HG03571 (cell line): ENCODE data around the gene FXYD3.
"Not testable (repeated sequence)": the region's sequence is repeated elsewhere in the genome, so short reads cannot be mapped to it uniquely, and the experiment has no call there.

Experiments
- ATAC-seq: cut with Tn5 transposase; IDR thresholded peaks from one replicate; pipeline ENCODE4 v1.9.1; 2021; ENCODE audit not compliant: unreplicated experiment

Gene FXYD3

DNA sequence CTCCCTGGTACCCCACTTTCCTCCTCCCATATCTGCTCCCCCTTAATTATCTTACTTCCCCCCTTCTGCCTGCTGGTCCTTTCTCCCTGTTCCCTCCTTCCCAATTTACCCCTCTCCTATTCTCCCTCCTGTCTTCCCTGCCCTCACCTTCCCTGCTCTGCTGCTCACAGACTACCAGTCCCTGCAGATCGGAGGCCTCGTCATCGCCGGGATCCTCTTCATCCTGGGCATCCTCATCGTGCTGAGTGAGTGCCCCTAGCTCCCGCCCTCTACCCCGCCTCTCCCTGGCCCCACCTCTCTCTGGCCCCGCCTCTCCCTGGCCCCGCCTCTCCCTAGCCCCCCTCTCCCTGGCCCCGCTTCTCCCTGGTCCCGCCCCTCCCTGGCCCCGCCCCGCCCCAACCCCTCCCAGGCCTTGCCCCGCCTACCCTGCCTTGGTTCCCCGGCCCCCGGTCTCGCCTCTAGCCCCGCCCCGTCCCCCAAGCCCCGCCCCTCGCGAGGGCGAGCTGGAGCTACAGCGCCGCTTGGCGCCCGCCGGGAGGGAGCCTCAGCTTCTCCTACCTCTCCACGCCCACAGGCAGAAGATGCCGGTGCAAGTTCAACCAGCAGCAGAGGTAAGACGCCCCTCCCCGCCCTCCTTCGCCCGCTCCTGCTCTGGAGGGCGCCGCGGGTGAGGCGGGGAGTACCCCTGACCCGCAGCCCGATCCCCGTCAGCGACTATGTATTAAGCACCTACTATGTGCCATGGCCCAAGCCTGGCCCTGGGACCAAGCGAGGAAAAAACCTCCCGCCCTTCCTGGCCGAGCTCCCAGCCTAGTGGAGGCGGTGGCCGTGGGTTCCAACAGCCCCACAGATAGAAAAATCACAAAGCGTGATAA lies 25.6 kb downstream of the FXYD3 start:
- ATAC-seq: peak; percentile 50

DNA sequence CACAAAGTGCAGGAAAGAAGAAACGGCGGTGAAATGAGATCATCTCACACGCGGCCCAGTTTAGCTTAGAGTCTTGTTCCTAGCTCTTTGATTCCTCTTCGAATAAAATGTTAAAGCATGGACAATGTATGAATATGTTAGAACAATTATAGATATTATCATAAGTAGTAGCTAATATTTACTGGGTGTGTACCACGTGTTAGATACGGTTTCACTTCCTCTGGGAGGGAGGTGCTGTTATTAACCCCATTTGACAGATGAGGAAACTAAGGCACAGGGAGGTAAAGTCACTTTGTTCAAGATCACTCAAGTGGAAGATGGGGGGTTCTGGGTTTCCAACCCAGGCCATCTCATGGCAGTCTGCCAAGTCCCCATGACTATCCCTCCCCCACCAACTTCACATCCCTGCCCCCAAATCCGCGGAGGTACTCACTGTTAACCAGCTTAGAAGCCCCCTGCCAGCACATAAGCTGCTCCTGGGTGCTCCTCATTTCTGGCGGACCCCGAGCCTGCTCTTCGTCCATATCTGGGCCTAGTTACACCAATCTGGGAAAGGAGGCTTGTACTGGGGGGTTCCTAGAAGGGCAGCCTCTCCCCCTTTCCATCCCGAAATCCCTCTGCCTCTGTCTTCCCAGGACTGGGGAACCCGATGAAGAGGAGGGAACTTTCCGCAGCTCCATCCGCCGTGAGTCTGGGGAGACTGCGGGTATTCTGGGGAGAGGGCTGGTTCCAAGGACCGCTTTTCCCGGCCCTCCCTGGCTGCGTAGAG lies 26.4 kb downstream of the FXYD3 start:
- ATAC-seq: peak; percentile 7

DNA sequence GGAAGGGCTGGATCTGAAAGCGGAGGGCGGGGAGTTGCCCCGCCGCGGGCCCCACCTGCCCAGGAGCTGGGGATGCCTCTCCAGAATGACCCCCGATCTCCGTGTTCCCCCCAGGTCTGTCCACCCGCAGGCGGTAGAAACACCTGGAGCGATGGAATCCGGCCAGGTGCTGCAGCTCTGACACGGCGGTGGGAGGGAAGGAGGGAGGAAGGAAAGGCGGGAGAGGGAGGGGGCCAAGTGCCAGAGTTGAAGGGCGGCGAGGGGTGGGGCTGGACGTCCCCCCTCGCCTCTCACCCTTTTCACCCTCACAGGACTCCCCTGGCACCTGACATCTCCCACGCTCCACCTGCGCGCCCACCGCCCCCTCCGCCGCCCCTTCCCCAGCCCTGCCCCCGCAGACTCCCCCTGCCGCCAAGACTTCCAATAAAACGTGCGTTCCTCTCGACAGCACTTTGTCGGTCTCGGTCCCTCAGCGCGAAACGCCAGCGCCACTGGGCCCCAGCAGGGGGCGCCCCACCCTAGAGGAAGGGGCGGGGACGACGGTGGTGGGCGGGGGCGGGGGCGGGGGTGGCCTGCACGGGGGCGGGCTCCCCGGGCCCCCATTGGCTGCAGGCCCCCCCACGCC lies 27.1 kb downstream of the FXYD3 start:
- ATAC-seq: no peak

DNA sequence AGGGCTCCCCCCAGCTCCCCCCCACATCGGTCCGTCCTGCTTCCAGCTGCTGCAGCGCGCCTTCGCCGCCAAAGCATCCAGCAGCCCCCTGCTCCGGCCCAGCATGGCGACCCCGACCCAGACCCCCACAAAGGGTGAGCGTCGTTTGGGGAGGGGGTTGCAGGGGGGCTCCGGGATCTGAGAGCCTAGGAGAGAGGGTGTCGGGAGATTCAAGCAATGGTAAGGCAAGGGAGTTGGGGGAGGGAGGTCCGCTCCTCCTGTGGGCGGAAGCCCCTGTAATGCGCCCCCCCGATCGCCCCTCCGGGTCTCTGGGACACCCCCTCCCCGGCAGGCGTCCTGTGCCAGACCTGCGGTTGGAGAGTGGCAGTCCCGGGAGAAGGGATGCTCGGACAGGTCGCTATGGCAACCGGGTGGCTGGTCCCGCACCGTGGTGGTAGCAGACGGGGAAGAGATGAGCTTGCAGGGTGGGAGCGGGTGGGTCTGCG lies 27.6 kb downstream of the FXYD3 start, which contains the start of gene FXYD7:
Gene FXYD7, plus strand, starts transcription at position 25 of the 485 bp plus-strand sequence. Its CDS starts 79 bp downstream, at position 104.
- no peak for ATAC-seq

DNA sequence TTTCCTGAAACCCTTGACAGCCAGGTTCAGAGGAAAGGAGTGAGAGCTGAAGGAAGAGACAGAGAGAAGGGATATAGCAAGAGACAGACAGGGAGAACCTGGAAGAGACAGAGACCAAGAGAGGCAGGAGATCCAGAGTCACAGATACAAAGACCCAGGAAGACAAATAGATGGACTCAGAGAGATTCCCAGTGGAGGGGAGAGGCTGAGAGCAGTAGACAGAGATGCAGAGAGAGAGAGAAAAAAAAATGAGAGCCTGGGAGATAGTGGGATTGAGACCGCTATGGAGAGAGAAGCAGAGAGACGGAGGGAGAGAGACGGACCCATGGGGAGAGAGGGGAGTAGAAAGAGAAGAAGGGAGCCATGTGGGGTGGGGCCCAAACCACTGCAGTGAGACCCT lies 28.2 kb downstream of the FXYD3 start:
- ATAC-seq: no peak

DNA sequence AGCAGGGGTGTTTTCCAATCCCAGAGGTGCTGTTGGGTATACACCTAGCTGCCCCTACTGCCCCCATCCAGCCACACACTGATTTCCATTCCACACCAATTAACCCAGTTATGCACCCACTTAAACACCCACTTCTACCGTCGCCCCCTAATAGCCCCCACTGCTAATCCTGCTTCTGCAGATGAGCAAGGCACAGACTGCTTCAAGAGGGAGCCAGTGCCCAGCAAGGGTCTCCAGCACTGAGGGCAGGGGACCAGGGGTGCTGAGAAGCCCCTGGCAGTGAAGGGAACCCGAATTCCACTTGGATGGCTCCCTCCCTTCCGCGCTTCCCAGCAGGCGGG lies 28.6 kb downstream of the FXYD3 start:
- no peak for ATAC-seq

DNA sequence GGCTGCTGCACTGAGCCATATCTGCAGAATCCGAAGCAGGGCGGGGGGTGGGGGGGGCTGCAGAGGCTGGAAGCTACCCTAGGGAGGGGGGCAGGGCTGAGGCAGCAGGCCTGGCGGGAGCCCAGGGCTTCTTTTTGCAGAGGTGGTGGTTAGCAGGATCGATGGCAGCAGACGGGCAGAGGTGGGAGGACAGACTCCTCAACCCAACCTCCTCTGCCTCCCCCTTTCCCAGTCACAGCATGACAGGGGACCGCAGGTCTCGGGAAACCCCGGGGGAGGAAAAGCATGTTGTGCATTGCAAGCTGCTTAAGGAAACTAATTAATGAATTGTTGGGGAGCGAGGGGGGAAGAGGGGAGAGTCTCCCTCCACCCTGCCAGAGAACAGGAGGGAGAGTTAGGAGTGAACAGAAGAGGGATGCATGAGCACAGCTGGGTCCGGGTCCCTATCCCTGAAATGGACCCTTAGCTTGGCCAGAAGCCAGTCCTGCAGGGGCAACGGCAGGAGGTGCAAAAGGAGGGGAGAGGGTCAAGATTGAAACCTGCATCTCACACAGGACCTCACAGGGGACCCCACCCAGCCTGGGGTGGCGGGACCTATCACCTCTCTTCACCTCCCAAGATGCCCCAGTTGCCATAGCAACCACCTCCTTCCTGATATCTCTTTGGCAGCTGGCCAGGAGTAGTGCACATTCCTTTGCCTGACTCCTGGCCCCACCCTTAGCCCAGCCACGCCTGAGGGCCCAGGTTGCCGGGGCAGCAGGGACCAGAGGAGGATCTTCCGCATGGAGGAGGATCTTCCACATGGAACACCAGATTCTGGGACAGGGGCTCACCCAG lies 29.2 kb downstream of the FXYD3 start:
- ATAC-seq: no peak

DNA sequence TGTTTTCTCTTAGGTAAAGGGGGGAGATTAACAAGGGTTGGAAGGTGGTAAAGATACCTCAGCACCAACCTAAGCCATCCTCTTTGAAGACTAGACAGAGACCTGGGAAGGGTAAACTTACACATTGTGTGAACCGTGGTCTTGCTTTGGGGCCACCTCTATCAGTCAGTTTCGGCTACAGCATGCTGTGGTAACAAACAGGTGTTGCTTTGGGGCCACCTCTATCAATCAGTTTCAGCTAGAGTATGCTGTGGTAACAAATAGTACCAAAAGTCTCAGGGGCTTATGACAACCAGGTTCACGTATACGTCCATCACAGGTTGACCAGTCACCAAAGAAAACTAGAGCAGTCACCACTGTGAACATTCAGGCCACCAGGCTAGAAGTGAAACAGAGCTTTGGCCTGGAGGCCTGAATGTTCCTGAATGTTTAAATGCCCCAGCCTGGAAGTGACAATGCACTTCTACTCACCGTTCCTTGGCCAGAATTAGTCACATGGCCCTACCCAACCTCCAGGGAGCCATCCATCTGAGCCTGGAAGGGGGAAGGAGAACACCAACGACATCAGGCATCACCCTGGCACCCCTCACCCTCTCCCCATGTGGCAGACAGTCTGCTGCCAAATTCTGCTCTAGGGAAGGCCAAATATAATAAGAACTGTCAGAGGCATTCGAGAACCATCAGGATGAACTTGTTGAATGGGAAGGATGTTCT lies 31.3 kb downstream of the FXYD3 start:
- no peak for ATAC-seq

DNA sequence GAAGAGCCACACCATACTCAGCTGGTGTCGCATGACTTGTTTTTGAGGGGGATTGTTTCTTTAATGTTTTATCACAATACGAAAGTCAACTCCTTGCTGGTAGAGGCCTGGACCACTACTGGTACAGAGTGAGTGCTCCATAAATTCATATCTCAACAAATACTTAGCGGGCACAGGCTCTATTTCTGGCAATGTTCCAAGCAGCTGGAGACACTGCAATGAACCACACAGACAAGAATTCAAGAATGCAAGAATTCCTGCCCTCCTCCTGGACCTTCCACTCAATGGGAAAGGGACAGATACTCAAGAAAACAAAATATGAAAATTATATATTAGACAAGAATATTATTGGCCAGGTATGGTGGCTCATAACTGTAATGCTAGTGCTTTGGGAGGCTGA lies 33.8 kb downstream of the FXYD3 start:
- no peak for ATAC-seq

DNA sequence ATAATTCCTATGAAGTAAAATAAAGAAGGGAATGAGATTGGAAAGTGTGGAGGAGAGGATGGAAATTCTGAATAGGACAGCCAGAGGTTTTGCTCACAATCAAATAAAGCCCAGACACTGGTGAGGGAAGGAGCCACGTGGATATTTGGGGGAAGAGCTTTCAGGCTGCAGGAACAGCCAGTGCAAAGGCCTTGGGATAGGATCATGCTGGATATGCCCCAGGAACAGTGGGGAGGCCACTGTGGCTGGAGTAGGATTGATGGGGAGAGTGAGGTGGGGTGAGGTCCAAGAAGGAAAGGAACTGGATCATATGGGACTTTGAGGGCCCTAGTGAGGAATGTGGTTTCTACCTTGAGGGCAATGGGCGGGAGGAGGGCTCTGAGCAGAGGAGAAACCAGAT lies 34.8 kb downstream of the FXYD3 start:
- ATAC-seq: no peak

DNA sequence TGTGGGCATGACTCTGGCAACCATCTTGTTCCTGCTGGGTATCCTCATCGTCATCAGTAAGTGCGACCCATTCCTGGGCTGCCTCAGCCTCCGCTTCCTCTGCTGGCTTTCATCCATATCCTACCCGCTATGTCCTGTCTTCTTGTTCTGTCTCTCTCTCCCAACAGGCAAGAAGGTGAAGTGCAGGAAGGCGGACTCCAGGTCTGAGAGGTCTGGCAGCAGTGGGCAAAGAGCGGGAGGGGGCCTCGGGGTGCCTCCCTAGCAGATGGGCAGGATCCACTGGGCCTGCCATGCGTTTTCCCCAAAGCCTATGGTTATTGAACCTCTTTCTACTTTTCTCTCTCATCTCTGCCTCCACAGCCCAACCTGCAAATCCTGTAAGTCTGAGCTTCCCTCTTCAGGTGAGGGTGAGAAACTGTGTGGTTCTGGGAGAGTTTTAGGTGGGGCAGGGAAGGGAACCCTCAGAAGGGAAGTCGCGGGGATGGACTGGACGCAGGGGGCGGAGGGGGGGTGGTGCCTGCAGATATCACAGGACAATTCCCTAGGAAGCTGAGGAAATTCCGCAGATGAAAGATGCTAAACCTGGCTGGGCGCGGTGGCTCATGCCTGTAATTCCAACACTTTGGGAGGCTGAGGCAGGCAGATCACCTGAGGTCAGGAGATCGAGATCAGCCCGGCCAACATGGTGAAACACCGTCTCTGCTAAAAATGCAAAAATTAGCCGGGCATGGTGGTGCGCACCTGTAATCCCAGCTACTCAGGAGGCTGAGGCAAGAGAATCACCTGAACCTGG lies 35.8 kb downstream of the FXYD3 start:
- ATAC-seq: no peak

DNA sequence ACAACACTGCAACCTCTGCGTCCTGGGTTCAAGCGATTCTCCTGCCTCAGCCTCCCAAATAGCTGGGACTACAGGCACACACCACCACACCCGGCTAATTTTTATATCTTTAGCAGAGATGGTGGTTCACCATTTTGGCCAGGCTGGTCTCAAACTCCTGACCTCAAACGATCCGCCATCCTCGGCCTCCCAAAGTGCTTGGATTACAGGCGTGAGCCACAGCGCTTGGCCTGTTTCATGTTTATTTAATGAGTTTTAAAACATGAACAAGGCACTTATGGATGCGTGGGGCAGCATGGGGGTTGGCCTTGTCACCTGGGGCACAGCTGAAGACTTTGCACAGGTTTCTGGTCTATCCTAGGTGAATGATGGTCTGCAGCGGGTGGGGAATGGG lies 37.5 kb downstream of the FXYD3 start:
- not testable (repeated sequence) for ATAC-seq

DNA sequence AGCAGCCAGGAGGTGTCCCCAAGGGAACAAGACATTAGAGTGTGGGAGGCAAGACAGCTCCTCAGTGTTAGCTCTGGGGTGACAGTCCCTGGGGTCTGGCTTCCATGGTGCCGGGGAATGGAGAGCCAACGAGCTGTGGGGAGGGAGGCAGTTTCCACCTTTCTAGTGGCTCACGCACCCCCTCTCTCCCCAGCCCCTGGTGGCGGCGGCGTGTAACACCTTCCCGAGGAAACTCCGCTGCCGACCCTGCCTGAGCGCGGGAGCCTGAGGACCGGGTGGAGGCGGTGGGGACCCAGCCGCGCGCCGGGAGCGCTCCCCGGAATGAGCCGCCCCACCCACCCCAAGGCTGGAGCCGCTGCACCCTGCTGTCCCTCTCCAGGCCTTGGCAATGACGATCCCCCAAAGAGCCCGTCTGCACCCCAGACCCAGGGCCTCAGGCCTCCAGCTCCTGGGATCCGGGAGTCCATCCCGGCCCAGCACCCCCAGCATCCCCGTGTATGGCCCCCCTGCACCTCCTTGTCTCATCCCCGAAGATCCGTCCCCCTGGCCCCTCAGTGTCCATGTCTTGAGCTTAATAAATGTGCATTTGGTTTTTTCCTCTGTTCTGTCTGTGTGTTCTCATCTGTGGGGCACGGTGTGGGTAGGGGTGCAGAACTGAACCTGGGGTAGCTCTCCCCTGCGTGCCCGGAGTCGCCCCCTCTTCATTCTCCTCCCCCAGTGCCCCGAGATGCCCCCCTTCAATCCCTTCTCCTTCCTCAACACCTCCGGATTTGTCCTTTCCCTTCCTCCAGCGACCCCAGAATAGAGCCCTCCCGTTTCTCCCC lies 38.3 kb downstream of the FXYD3 start:
- no peak for ATAC-seq

DNA sequence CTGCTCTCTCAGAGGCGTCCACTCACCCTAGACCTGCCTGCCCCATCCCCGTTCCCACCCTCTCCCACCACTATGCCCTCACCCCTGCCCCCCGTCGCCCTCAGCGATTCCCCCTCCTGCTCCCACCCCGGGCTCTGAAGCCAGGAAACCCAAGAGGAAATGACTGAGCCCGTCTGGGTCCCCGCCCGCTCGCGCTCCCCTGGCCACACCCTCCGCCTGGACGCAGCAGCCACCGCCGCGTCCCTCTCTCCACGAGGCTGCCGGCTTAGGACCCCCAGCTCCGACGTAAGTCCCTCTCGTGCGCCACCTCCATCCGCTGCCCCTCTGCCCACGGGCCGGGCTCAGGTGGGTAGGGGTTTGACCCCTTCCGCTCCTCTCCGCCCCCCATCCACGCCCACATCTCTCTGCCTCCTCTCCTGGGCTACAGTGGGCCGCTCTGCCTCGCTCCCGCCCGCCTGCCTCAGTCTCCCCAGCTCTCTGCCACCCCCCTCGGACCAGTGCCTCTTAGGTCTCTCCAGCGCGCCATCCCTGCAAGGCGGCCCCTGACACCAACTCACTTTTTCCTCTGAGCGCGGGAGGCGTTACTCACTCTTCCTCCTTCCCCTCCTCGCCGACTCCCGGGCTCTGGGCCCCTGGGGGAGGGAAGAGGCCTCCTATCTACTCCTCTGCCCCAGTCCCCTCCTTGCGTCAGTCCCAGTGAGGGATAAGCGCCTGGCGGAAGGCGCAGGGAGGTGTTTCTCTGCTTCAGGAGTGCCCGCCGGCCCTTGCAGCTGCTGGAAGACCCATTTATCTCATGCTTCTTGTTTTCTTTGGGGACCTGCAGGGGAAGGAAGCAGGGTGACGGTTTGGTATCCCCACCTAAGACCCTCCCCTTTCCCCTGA lies 39.1 kb downstream of the FXYD3 start, which contains the start of gene FXYD5:
Gene FXYD5, plus strand, starts transcription at position 211 of the 882 bp plus-strand sequence. CDS start 816 bp downstream, outside the sequence.
- ATAC-seq: no peak

DNA sequence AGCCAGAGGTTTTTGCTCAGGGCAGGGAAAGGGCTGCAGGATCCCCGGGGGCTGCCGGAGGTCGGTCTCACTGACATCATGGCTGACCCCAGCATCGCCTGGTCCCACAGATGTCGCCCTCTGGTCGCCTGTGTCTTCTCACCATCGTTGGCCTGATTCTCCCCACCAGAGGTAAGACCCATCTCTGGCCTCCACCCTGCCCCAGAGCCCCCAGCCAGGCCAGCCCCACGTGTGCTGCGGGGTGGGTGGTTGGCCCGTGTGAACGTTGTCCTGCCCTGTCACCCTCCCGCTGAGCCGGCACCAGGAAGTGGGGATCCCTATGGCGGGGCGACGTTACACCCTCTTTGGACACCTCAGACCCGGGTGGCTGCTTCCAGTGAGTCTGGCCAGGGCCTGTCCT lies 39.8 kb downstream of the FXYD3 start:
- no peak for ATAC-seq

DNA sequence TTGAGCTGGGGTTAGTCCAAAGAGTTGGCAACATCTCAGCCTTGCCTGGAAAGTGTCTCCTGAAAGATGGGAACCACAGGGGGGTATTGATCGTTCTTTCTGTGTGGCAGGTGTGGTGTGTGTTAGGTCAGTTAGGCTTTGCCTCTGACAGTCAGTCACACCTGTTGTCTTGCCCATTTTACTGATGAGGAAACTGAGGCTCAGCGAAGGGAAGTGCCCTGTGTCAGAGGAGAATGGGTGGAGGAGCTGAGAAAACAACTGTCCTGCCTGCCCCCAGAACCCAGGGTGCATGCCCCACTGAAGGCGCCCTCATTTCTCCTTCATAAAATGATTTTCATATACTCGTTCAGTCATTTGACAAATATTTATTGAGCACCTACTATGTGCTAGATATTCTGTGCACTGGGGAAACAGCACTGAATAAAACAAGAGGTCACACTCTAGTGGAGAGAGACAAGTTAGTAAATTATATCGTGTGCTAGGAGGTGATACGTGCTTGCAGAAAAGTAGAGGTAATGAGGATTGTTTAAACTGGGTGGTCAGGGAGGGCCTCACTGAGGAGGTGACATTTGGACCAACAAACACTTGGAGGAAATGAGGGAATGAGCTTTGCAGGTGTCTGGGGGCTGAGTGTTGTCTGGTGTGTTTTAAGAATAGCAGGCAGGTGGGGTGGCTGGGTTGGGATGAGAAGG lies 40.5 kb downstream of the FXYD3 start:
- no peak for ATAC-seq

DNA sequence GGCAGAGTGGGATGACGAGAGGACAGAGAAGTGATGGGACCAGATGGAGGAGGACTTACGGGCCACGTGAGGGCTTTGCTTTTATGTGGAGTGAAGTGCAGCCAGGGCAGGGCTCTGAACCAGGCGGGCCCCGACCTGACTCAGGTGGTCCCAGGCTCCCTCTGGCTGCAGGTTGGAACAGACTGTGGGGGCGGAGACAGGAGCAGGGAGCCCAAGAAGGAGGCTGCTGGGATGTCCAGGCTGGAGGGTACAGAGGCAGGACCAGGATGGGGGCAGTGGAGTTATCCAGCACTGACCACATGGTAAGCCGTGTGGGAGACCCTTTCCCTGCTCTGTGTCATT lies 41.0 kb downstream of the FXYD3 start:
- no peak for ATAC-seq
